Ureter (tissue), 1 donor: ENCODE measurements around the gene PNMA6F. TPM values are rescaled to one million over a fixed set of nuclear protein-coding genes. Genes with fewer than 3 reads are reported as not detected.
"Not testable (repeated sequence)": the region's sequence is repeated elsewhere in the genome, so short reads cannot be mapped to it uniquely, and the experiment has no call there.

Experiments used
- DNase-seq: peaks from one replicate; pipeline ENCODE4 v3.0.0-alpha.2; 2020; ENCODE audit warnings: low spot score
- total RNA-seq: library from RNA; stranded (reverse); gene quantifications from one replicate; pipeline ENCODE4 v1.2.4, GENCODE V29; 2023
- donor health status: DM: yes; HTN: yes; CAD: no.

The PNMA6F gene
- total RNA-seq, 1 donor from 2014 or later = not detected

GRCh38 chrX:153334654-153335295, 13.2 kb upstream of the PNMA6F start:
- no peak for DNase-seq

GRCh38 chrX:153333821-153334653, 12.5 kb upstream of the PNMA6F start, which contains the start of gene ZNF275:
TSS of gene ZNF275 (plus strand) at chrX:153334153. CDS start at chrX:153336680, 2,527 bp downstream.
- peak; percentile 80 for DNase-seq

GRCh38 chrX:153333266-153333665, 11.7 kb upstream of the PNMA6F start:
- no peak for DNase-seq

GRCh38 chrX:153327561-153327960, 6.0 kb upstream of the PNMA6F start:
- DNase-seq = no peak

GRCh38 chrX:153320555-153321184, 897 bp downstream of the PNMA6F start:
- DNase-seq = no peak

- DNase-seq = not testable (repeated sequence)
Measured at GRCh38 chrX:153320047-153320443, 1.5 kb downstream of the PNMA6F start.

- no peak for DNase-seq
Measured at GRCh38 chrX:153319295-153320046, 2.1 kb downstream of the PNMA6F start.

GRCh38 chrX:153318811-153319210, 2.8 kb downstream of the PNMA6F start:
- no peak for DNase-seq

- DNase-seq = no peak
Measured at GRCh38 chrX:153317996-153318722, 3.4 kb downstream of the PNMA6F start.

- DNase-seq = no peak
Measured at GRCh38 chrX:153317306-153317705, 4.3 kb downstream of the PNMA6F start.

- no peak for DNase-seq
Measured at GRCh38 chrX:153312842-153313241, 8.7 kb downstream of the PNMA6F start.

- no peak for DNase-seq
Measured at GRCh38 chrX:153312041-153312440, 9.5 kb downstream of the PNMA6F start.

GRCh38 chrX:153310901-153311300, 10.7 kb downstream of the PNMA6F start:
- no peak for DNase-seq

GRCh38 chrX:153307276-153308178, 14.0 kb downstream of the PNMA6F start:
- DNase-seq = no peak

- DNase-seq = no peak
Measured at GRCh38 chrX:153306527-153307115, 14.9 kb downstream of the PNMA6F start.

GRCh38 chrX:153305972-153306371, 15.6 kb downstream of the PNMA6F start:
- no peak for DNase-seq

- DNase-seq = no peak
Measured at GRCh38 chrX:153304988-153305736, 16.4 kb downstream of the PNMA6F start.

GRCh38 chrX:153303276-153304262, 18.0 kb downstream of the PNMA6F start:
- DNase-seq = no peak
